ENCODE data around the gene SUSD2.

- TF ChIP-seq, protein P1, sequence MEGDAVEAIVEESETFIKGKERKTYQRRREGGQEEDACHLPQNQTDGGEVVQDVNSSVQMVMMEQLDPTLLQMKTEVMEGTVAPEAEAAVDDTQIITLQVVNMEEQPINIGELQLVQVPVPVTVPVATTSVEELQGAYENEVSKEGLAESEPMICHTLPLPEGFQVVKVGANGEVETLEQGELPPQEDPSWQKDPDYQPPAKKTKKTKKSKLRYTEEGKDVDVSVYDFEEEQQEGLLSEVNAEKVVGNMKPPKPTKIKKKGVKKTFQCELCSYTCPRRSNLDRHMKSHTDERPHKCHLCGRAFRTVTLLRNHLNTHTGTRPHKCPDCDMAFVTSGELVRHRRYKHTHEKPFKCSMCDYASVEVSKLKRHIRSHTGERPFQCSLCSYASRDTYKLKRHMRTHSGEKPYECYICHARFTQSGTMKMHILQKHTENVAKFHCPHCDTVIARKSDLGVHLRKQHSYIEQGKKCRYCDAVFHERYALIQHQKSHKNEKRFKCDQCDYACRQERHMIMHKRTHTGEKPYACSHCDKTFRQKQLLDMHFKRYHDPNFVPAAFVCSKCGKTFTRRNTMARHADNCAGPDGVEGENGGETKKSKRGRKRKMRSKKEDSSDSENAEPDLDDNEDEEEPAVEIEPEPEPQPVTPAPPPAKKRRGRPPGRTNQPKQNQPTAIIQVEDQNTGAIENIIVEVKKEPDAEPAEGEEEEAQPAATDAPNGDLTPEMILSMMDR (IDR thresholded peaks at IDR 0.05; ENCODE audit: poor library complexity), result no peak
- TF ChIP-seq EZH2 (IDR thresholded peaks at IDR 0.05; ENCODE audit: borderline replicate concordance), result no peak
- TF ChIP-seq EZH2phosphoT487 (IDR thresholded peaks at IDR 0.05; ENCODE audit: low read depth, severe bottlenecking, unreplicated experiment), result no peak
These were observed 2.2 kb downstream of the SUSD2 start for GRCh38 chr22:24183321-24184031.
